ENCODE measurements around the gene C1orf185.

- TF ChIP-seq, protein P1, sequence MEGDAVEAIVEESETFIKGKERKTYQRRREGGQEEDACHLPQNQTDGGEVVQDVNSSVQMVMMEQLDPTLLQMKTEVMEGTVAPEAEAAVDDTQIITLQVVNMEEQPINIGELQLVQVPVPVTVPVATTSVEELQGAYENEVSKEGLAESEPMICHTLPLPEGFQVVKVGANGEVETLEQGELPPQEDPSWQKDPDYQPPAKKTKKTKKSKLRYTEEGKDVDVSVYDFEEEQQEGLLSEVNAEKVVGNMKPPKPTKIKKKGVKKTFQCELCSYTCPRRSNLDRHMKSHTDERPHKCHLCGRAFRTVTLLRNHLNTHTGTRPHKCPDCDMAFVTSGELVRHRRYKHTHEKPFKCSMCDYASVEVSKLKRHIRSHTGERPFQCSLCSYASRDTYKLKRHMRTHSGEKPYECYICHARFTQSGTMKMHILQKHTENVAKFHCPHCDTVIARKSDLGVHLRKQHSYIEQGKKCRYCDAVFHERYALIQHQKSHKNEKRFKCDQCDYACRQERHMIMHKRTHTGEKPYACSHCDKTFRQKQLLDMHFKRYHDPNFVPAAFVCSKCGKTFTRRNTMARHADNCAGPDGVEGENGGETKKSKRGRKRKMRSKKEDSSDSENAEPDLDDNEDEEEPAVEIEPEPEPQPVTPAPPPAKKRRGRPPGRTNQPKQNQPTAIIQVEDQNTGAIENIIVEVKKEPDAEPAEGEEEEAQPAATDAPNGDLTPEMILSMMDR (IDR thresholded peaks at IDR 0.05; ENCODE audit: insufficient read depth, low read depth, low read length): no peak
- TF ChIP-seq EZH2 (IDR thresholded peaks at IDR 0.05; ENCODE audit: insufficient read depth, low read length): no peak
Observed at GRCh38 chr1:51100264-51100880, 1.7 kb upstream of the C1orf185 start.

Measured in astrocyte (in vitro differentiated cells and primary cell).